H9 (cell line): ENCODE measurements around the gene OR51B6. TPM values are rescaled to one million over a fixed set of nuclear protein-coding genes. Genes with fewer than 3 reads are reported as not detected.
"Not testable (repeated sequence)": the region's sequence is repeated elsewhere in the genome, so short reads cannot be mapped to it uniquely, and the experiment has no call there.

Source experiments
- DNase-seq: peaks from one replicate; pipeline ENCODE4 v3.0.0-alpha.2; 2017
- H2AFZ ChIP-seq: one replicate; pipeline ENCODE4 v1.6.1; 2013; ENCODE audit warnings: mild to moderate bottlenecking, low read length, control low read depth, moderate library complexity
- H2AK5ac ChIP-seq: 2 replicates; pipeline ENCODE4 v1.6.1; 2013; ENCODE audit warnings: low read length, control low read depth, mixed read lengths; ENCODE audit not compliant: insufficient read length
- H2BK120ac ChIP-seq: one replicate; pipeline ENCODE4 v1.6.1; 2013; ENCODE audit warnings: low read depth, mild to moderate bottlenecking, low read length, control low read depth, inconsistent platforms; ENCODE audit not compliant: poor library complexity, severe bottlenecking
- H2BK12ac ChIP-seq: 2 replicates; pipeline ENCODE4 v1.6.1; 2013; ENCODE audit warnings: low read length, control low read depth, mixed read lengths, low read depth; ENCODE audit not compliant: insufficient read length
- H2BK15ac ChIP-seq: 2 replicates; pipeline ENCODE4 v1.6.1; 2013; ENCODE audit warnings: low read depth, low read length, control low read depth
- H2BK20ac ChIP-seq: one replicate; pipeline ENCODE4 v1.6.1; 2013; ENCODE audit warnings: low read depth, mild to moderate bottlenecking, low read length, control low read depth, inconsistent platforms; ENCODE audit not compliant: poor library complexity, severe bottlenecking
- H2BK5ac ChIP-seq: 2 replicates; pipeline ENCODE4 v1.6.1; 2013; ENCODE audit warnings: low read length, control low read depth, mixed read lengths; ENCODE audit not compliant: insufficient read length
- H3K14ac ChIP-seq: 2 replicates; pipeline ENCODE4 v1.6.1; 2013; ENCODE audit warnings: low read length, control low read depth; ENCODE audit not compliant: insufficient read depth
- H3K18ac ChIP-seq: 2 replicates; pipeline ENCODE4 v1.6.1; 2013; ENCODE audit warnings: low read depth, mild to moderate bottlenecking, mixed read lengths, low read length, control low read depth; ENCODE audit not compliant: insufficient read length
- H3K23ac ChIP-seq: 2 replicates; pipeline ENCODE4 v1.6.1; 2013; ENCODE audit warnings: low read length, control low read depth, mixed read lengths, low read depth; ENCODE audit not compliant: insufficient read length
- H3K23me2 ChIP-seq: 2 replicates; pipeline ENCODE4 v1.6.1; 2013; ENCODE audit warnings: low read depth, mild to moderate bottlenecking, mixed read lengths, low read length, control low read depth; ENCODE audit not compliant: insufficient read length, poor library complexity, severe bottlenecking
- H3K27ac ChIP-seq: 2 replicates; pipeline ENCODE4 v1.5.1; 2013; ENCODE audit warnings: low read length, control low read depth, mixed read lengths, low read depth; ENCODE audit not compliant: insufficient read length
- H3K27me3 ChIP-seq: 2 replicates; pipeline ENCODE4 v1.6.1; 2013; ENCODE audit warnings: low read length, control low read depth, inconsistent platforms; ENCODE audit not compliant: insufficient read depth
- H3K4ac ChIP-seq: 2 replicates; pipeline ENCODE4 v1.6.1; 2013; ENCODE audit warnings: low read depth, mild to moderate bottlenecking, control low read depth, inconsistent platforms, low read length, moderate library complexity
- H3K4me1 ChIP-seq: 2 replicates; pipeline ENCODE4 v1.6.1; 2013; ENCODE audit warnings: low read length, control low read depth, inconsistent platforms; ENCODE audit not compliant: insufficient read depth
- H3K4me2 ChIP-seq: 2 replicates; pipeline ENCODE4 v1.6.1; 2013; ENCODE audit warnings: low read length, control low read depth, mixed read lengths; ENCODE audit not compliant: insufficient read length, insufficient read depth
- H3K56ac ChIP-seq: 2 replicates; pipeline ENCODE4 v1.6.1; 2013; ENCODE audit warnings: low read depth, mild to moderate bottlenecking, mixed read lengths, low read length, control low read depth; ENCODE audit not compliant: insufficient read length
- H3K79me1 ChIP-seq: 2 replicates; pipeline ENCODE4 v1.6.1; 2013; ENCODE audit warnings: low read depth, mild to moderate bottlenecking, moderate library complexity, low read length, control low read depth, inconsistent platforms; ENCODE audit not compliant: insufficient read depth, poor library complexity, severe bottlenecking
- H3K79me2 ChIP-seq: 2 replicates; pipeline ENCODE4 v1.6.1; 2013; ENCODE audit warnings: low read length, control low read depth, inconsistent platforms; ENCODE audit not compliant: insufficient read depth
- H3K9ac ChIP-seq: 2 replicates; pipeline ENCODE4 v1.6.1; 2013; ENCODE audit warnings: low read length, control low read depth, mixed read lengths; ENCODE audit not compliant: insufficient read length; ENCODE audit errors: extremely low read depth
- H3K9me3 ChIP-seq: one replicate; pipeline ENCODE4 v1.6.1; 2013; ENCODE audit warnings: low read depth, low read length, inconsistent platforms; ENCODE audit not compliant: control insufficient read depth
- H3T11ph ChIP-seq: one replicate; pipeline ENCODE4 v1.6.1; 2013; ENCODE audit warnings: mild to moderate bottlenecking, low read length, control low read depth, inconsistent platforms
- H4K20me1 ChIP-seq: one replicate; pipeline ENCODE4 v1.6.1; 2013; ENCODE audit not compliant: control insufficient read depth, insufficient read length, insufficient read depth
- H4K5ac ChIP-seq: 2 replicates; pipeline ENCODE4 v1.6.1; 2013; ENCODE audit warnings: low read depth, mild to moderate bottlenecking, mixed read lengths, low read length, control low read depth; ENCODE audit not compliant: insufficient read length
- H4K8ac ChIP-seq: replicated peaks from 2 replicates; pipeline ENCODE4 v1.6.1; 2013; ENCODE audit warnings: low read length, control low read depth, mixed read lengths, low read depth; ENCODE audit not compliant: insufficient read length
- H4K91ac ChIP-seq: 2 replicates; pipeline ENCODE4 v1.6.1; 2013; ENCODE audit warnings: low read depth, mild to moderate bottlenecking, moderate library complexity, mixed read lengths, low read length, control low read depth; ENCODE audit not compliant: insufficient read length
- H3K27ac Mint-ChIP-seq, 3 experiments: 2 replicates in 2 of 3; 3 replicates in 1 of 3; pipeline ENCODE4 v1.8.0; 2020 to 2021; ENCODE audit warnings: mixed read lengths in 3 of 3, mild to moderate bottlenecking in 1 of 3, moderate library complexity in 1 of 3
- H3K27me3 Mint-ChIP-seq: 2 replicates; pipeline ENCODE4 v1.8.0; 2021; ENCODE audit warnings: low read depth, mild to moderate bottlenecking, moderate library complexity, mixed read lengths
- H3K36me3 Mint-ChIP-seq, 3 experiments: 2 replicates in 2 of 3; 3 replicates in 1 of 3; pipeline ENCODE4 v1.8.0; 2020 to 2021; ENCODE audit warnings: low read depth in 3 of 3, mixed read lengths in 3 of 3; ENCODE audit not compliant: insufficient read depth in 1 of 3
- H3K4me1 Mint-ChIP-seq, 2 experiments: 2 replicates each; pipeline ENCODE4 v1.8.0; 2020; ENCODE audit warnings: mixed read lengths in 2 of 2
- H3K4me3 Mint-ChIP-seq, 2 experiments: 2 replicates in 1 of 2; 3 replicates in 1 of 2; pipeline ENCODE4 v1.8.0; 2020 to 2021; ENCODE audit warnings: mild to moderate bottlenecking in 2 of 2, mixed read lengths in 2 of 2, moderate library complexity in 1 of 2
- H3K9me3 Mint-ChIP-seq, 2 experiments: 2 replicates in 1 of 2; 3 replicates in 1 of 2; pipeline ENCODE4 v1.8.0; 2020; ENCODE audit warnings: mild to moderate bottlenecking in 2 of 2, mixed read lengths in 2 of 2, moderate library complexity in 1 of 2
- WGBS: extraction: QIAGEN DNeasy Blood & Tissue Kit; methylation state at CpG from one replicate; pipeline ENCODE4 v1.1.7; 2013; ENCODE audit warnings: missing lambda C conversion rate, low lambda C conversion rate, mixed read lengths; ENCODE audit not compliant: insufficient read length; ENCODE audit errors: extremely low coverage; 5-methylcytosine and 5-hydroxymethylcytosine counted together
- total RNA-seq: library from RNA; stranded (reverse); gene quantifications from 2 replicates; pipeline ENCODE4 v1.2.1, GENCODE V29; 2021
- TF ChIP-seq, protein P1 (sequence below): fragments of 200-600 bp; sonication (generic); conservative IDR thresholded peaks from 3 replicates; pipeline ENCODE4 v1.8.0; 2021; ENCODE audit warnings: antibody characterized with exemption, mild to moderate bottlenecking

The OR51B6 gene
- total RNA-seq, 1 experiment from 2014 or later, result not detected

- no peaks in the 10 kb centered on the region for H3K23me2 ChIP-seq
- no peaks in the 10 kb centered on the region for H3K79me2 ChIP-seq
- TF ChIP-seq, protein P1, sequence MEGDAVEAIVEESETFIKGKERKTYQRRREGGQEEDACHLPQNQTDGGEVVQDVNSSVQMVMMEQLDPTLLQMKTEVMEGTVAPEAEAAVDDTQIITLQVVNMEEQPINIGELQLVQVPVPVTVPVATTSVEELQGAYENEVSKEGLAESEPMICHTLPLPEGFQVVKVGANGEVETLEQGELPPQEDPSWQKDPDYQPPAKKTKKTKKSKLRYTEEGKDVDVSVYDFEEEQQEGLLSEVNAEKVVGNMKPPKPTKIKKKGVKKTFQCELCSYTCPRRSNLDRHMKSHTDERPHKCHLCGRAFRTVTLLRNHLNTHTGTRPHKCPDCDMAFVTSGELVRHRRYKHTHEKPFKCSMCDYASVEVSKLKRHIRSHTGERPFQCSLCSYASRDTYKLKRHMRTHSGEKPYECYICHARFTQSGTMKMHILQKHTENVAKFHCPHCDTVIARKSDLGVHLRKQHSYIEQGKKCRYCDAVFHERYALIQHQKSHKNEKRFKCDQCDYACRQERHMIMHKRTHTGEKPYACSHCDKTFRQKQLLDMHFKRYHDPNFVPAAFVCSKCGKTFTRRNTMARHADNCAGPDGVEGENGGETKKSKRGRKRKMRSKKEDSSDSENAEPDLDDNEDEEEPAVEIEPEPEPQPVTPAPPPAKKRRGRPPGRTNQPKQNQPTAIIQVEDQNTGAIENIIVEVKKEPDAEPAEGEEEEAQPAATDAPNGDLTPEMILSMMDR, result no peak
- H2BK15ac ChIP-seq, result no peak overlapping the region
- no peak for DNase-seq
- no peaks in the 10 kb centered on the region for H3K9me3 ChIP-seq
- H3K27ac ChIP-seq, result no peak overlapping the region
- no peak overlapping the region for H3K23ac ChIP-seq
- H4K20me1 ChIP-seq, result no peaks in the 10 kb centered on the region
- no peak overlapping the region for H3T11ph ChIP-seq
- H3K56ac ChIP-seq, result no peak overlapping the region
- no peak overlapping the region for H3K4ac ChIP-seq
- no peak overlapping the region for H2BK20ac ChIP-seq
- no peaks in the 10 kb centered on the region for H3K4me1 ChIP-seq
- Mint-ChIP-seq H3K4me1 (peaks cover 0 to 2% of the 10 kb centered on the region in 2 experiments; a peak in 1 of 4 replicates), H3K27me3 (no peaks in the 10 kb centered on the region), H3K27ac (no peak overlapping the region), H3K4me3 (no peak overlapping the region), H3K9me3 (peaks cover 0 to 2% of the 10 kb centered on the region in 2 experiments; a peak in 1 of 5 replicates), H3K36me3 (no peaks in the 10 kb centered on the region)
- no peak overlapping the region for H2BK12ac ChIP-seq
- H3K9ac ChIP-seq, result no peak overlapping the region
- no peak overlapping the region for H4K91ac ChIP-seq
- no peak overlapping the region for H2BK5ac ChIP-seq
- H2BK120ac ChIP-seq, result no peak overlapping the region
- H3K79me1 ChIP-seq, result no peaks in the 10 kb centered on the region
- H3K18ac ChIP-seq, result no peak overlapping the region
- no peak overlapping the region for H2AK5ac ChIP-seq
- WGBS, result no CpG with 5 or more reads among the region's 1 CpG
- H3K27me3 ChIP-seq, result no peaks in the 10 kb centered on the region
- no peak overlapping the region for H4K8ac ChIP-seq
- no peak overlapping the region for H4K5ac ChIP-seq
- H3K4me2 ChIP-seq, result no peak overlapping the region
- H2AFZ ChIP-seq, result no peak overlapping the region
- no peak overlapping the region for H3K14ac ChIP-seq
These were observed 40.9 kb upstream of the OR51B6 start for GRCh38 chr11:5310423-5310822.

- not testable (repeated sequence) for H3K36me3 Mint-ChIP-seq, H3K4me1 ChIP-seq, H3K23me2 ChIP-seq, H3K79me2 ChIP-seq, H3T11ph ChIP-seq, H3K27me3 ChIP-seq, H3K4ac ChIP-seq, H3K9me3 ChIP-seq, H2AK5ac ChIP-seq, H4K20me1 ChIP-seq, H4K91ac ChIP-seq, H4K8ac ChIP-seq, H2BK12ac ChIP-seq, H4K5ac ChIP-seq, H3K9me3 Mint-ChIP-seq, H2AFZ ChIP-seq, H3K18ac ChIP-seq, H3K27ac ChIP-seq, H2BK5ac ChIP-seq, H2BK15ac ChIP-seq, H3K27ac Mint-ChIP-seq, H2BK20ac ChIP-seq, H3K23ac ChIP-seq, H3K4me3 Mint-ChIP-seq, H3K14ac ChIP-seq, H3K4me1 Mint-ChIP-seq, H3K56ac ChIP-seq, H3K9ac ChIP-seq, H3K4me2 ChIP-seq, H3K79me1 ChIP-seq, DNase-seq, H3K27me3 Mint-ChIP-seq, H2BK120ac ChIP-seq
- WGBS, result no CpG with 5 or more reads among the region's 3 CpGs
These were observed 37.8 kb upstream of the OR51B6 start for GRCh38 chr11:5313326-5314023.
